Duodenal mucosa (tissue), 2 donors: Measurements from ENCODE around the gene CMPK2.
A peak's percentile ranks its signal among the peaks of the same experiment; 100 is the strongest.
"Not testable (repeated sequence)": the region's sequence is repeated elsewhere in the genome, so short reads cannot be mapped to it uniquely, and the experiment has no call there.

Experiments used
- H3K27ac ChIP-seq: one replicate; pipeline ENCODE4 v1.7.0; 2013; ENCODE audit warnings: low read depth, low read length
- H3K27me3 ChIP-seq, 2 donors: one replicate each; pipeline ENCODE4 v1.7.0; 2013; ENCODE audit warnings: low read length in 2 of 2, control low read depth in 1 of 2; ENCODE audit not compliant: insufficient read depth in 2 of 2, control insufficient read depth in 1 of 2
- H3K36me3 ChIP-seq, 2 donors: one replicate each; pipeline ENCODE4 v1.7.0; 2013; ENCODE audit warnings: low read length in 2 of 2, control low read depth in 1 of 2; ENCODE audit not compliant: insufficient read depth in 2 of 2, control insufficient read depth in 1 of 2
- H3K4me1 ChIP-seq, 2 donors: one replicate each; pipeline ENCODE4 v1.7.0; 2013; ENCODE audit warnings: low read length in 2 of 2, control low read depth in 1 of 2; ENCODE audit not compliant: insufficient read depth in 2 of 2, control insufficient read depth in 1 of 2
- H3K4me3 ChIP-seq, 2 donors: one replicate each; pipeline ENCODE4 v1.7.0; 2013; ENCODE audit warnings: low read length in 2 of 2, low read depth in 1 of 2
- H3K9ac ChIP-seq, 2 donors: one replicate each; pipeline ENCODE4 v1.7.0; 2013; ENCODE audit warnings: low read length in 2 of 2, low read depth in 1 of 2
- H3K9me3 ChIP-seq, 2 donors: one replicate each; pipeline ENCODE4 v1.7.0; 2013; ENCODE audit warnings: low read length in 2 of 2, control low read depth in 1 of 2; ENCODE audit not compliant: control insufficient read depth in 1 of 2

The CMPK2 gene

DNA sequence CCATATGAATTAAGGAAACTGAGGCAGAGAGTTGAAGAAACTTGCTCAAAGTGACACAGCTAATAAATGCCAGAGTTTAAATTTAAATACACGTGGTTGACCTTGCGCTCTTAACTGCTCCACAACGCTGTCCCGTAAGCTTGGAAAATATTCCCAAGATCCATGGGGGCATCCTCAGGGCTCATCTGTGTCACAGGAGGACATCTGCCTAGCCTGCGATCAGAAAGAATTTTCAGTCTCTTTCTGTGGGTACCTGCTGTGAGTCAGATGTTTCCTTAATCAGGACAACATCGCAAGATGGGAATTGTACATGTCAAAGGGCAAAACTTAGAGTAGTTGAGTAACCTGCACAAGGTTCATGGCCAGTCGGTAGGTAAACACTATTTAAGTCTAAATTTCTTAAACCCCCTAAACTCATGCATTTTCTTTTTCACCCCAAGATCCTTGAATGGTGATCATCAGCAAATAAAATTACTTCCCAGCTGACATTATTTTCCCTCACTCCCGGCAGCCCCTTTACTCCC lies 1.4 kb downstream of the CMPK2 start:
- Histone ChIP-seq H3K36me3 (peaks cover 11 to 19% of the 10 kb centered on the region in 2 donors), H3K9ac (no peak overlapping the region), H3K4me3 (peak overlapping the region; percentile 87 to 92), H3K27me3 (no peaks in the 10 kb centered on the region), H3K9me3 (peaks cover 8 to 9% of the 10 kb centered on the region in 2 donors), H3K27ac (no peak overlapping the region), H3K4me1 (peaks cover 5 to 6% of the 10 kb centered on the region in 2 donors)

DNA sequence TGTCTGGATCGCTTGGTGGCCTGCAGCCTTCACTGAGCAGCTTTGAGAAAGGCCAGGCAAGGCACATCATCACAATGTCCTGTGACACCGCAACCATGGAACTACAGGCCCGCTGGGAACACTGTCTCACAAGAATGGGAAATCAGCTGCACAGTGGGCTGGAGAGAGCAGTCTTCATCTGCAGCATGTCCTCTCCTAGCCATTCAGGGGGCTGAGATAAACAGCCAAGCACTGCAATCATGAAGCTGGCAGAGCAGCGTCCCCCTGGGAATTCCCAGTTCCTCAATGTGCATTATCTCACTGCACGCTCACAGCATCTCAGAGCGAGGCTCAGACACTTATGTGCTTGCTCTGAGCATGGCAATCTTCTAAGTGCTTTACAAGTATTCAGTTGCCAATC lies 1.9 kb downstream of the CMPK2 start:
- peaks cover 5 to 6% of the 10 kb centered on the region in 2 donors for H3K4me1 ChIP-seq
- peaks cover 8 to 13% of the 10 kb centered on the region in 2 donors for H3K9me3 ChIP-seq
- no peak overlapping the region for H3K27ac ChIP-seq
- no peak overlapping the region for H3K9ac ChIP-seq
- H3K27me3 ChIP-seq, result no peaks in the 10 kb centered on the region
- peaks cover 12 to 21% of the 10 kb centered on the region in 2 donors for H3K36me3 ChIP-seq
- no peak overlapping the region for H3K4me3 ChIP-seq

DNA sequence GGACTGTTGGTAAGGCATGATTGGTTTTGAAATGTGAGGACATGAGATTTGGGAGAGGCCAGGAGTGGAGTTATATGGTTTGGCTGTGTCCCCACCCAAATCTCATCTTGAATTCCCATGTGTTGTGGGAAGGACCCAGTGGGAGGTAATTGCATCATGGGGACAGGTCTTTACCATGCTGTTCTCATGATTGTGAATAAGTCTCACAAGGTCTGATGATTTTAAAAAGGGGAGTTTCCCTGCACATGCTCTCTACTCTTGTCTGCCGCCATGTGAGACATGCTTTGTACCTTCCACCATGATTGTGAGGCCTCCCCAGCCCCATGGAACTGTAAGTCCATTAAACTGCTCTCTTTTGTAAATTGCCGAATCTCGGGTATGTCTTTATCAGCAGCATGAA lies 5.4 kb downstream of the CMPK2 start:
- H3K4me1 ChIP-seq, result no peaks in the 10 kb centered on the region
- H3K36me3 ChIP-seq, result peaks cover 14 to 21% of the 10 kb centered on the region in 2 donors
- no peaks in the 10 kb centered on the region for H3K27me3 ChIP-seq
- H3K9me3 ChIP-seq, result peaks cover 8 to 16% of the 10 kb centered on the region in 2 donors
- H3K9ac ChIP-seq, result no peak overlapping the region
- H3K4me3 ChIP-seq, result no peak overlapping the region
- no peak overlapping the region for H3K27ac ChIP-seq

DNA sequence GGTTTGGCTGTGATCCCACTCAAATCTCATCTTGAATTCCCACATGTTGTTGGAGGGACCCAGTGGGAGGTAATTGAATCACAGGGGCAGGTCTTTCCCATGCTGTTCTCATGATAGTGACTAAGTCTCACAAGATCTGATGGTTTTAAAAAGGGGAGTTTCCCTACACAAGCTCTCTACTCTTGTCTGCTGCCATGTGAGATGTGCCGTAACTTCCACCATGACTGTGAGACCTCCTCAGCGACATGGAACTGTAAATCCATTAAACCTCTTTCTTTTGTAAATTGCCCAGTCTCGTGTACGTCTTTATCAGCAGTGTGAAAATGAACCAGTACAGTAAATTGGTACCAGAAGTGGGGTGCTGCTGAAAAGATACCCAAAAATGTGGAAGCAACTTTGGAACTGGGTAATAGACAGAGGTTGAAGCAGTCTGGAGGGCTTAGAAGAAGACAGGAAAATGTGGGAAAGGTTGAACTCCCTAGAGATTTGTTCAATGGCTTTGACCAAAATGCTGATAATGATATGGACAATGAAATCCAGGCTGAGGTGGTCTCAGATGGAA lies 7.2 kb downstream of the CMPK2 start:
- not testable (repeated sequence) for H3K27me3 ChIP-seq, H3K9ac ChIP-seq, H3K4me1 ChIP-seq, H3K27ac ChIP-seq, H3K4me3 ChIP-seq
- peaks cover 14 to 23% of the 10 kb centered on the region in 2 donors for H3K36me3 ChIP-seq
- peaks cover 8 to 16% of the 10 kb centered on the region in 2 donors for H3K9me3 ChIP-seq

DNA sequence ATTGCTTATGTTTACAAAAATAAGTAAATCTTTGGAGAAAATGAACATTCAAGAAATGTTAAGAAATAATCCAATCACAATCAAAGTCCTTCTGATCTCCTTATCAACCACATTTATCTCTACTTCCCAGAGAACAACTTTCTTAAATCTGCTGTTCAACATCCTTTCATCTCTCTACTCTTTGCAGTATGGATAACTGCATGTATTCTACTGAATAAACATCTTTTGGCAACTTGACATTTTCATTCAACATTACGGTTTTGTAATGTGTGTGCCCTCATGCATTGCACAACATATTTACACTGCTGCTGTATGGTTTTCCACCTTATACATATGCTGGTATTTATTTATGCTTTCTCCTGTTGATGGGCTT lies 9.2 kb downstream of the CMPK2 start:
- H3K9me3 ChIP-seq, result peaks cover 8 to 16% of the 10 kb centered on the region in 2 donors
- H3K9ac ChIP-seq, result no peak overlapping the region
- H3K4me1 ChIP-seq, result no peaks in the 10 kb centered on the region
- no peak overlapping the region for H3K4me3 ChIP-seq
- H3K36me3 ChIP-seq, result peaks cover 10 to 23% of the 10 kb centered on the region in 2 donors
- H3K27ac ChIP-seq, result no peak overlapping the region
- no peaks in the 10 kb centered on the region for H3K27me3 ChIP-seq

DNA sequence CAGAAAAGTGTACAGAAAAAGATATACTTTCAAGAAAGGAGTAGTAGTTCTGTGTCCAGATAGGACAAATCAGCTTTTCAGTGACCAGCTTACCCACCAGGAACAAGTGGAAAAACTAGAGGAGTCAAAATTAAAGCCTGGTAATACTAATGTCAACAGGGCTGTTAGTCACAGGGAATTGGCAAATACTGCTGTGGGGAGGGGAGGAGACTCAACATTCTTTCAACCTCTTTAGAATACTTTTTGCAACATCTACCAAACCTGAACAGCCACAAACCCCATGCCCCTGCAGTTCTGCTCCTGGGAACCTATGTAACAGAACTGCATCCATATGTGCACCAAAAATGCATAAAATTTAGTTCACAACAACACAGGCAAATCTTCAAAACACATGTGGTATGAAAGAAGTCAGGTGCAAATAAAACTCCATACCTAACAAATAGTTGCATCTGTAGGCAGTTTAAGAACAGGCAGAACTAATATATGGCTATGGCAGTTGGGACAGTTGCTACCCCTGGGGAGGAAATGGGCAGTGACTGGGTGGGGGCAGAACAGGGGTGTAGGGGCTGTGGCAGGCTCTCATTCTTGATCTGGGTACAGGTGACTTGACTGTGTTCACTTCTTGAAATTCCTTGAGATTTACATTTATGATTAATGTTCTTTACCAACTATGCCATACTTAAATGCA lies 9.7 kb downstream of the CMPK2 start:
- H3K36me3 ChIP-seq, result peaks cover 9 to 25% of the 10 kb centered on the region in 2 donors
- no peak overlapping the region for H3K9ac ChIP-seq
- no peak overlapping the region for H3K27ac ChIP-seq
- H3K27me3 ChIP-seq, result no peaks in the 10 kb centered on the region
- no peak overlapping the region for H3K4me3 ChIP-seq
- no peaks in the 10 kb centered on the region for H3K4me1 ChIP-seq
- peaks cover 11 to 16% of the 10 kb centered on the region in 2 donors for H3K9me3 ChIP-seq

DNA sequence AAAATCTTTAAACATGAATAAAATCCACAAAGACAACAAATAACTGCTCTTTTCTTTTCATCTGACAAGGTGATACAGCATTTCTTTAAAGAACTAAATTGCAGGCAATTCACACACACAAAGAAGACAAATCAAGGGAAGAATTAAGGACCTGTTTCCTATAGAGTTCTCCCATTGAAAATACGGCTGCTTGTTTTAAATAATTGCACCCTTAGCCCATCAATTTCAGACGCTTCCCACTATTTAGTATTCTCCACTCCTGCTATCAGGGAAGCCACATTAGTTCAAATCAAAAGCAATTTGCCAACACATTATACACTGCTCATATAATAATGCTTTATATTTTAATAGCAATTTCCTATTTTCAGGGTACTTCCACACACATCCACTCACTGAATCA lies 11.3 kb downstream of the CMPK2 start:
- Histone ChIP-seq H3K9ac (no peak overlapping the region), H3K36me3 (peaks cover 10 to 21% of the 10 kb centered on the region in 2 donors)

DNA sequence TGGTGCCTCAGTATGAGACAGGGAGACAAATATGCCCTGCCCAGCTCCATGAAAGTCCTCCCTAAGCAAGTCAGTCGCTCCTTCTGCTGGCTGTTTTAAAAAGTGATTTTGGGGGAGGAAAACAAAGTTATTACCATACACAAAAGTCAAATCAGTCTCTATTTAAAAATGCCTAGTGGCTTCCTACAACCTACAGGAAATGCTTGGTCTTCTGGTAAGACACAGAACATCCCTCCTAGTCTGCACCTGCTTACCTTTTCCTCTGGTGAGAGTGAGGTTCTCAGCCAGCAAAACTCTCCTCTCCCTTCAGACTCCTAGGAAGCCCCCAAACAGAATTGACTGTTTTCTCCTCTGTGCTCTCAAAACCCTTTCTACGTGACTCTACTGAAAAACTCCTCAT lies 13.5 kb downstream of the CMPK2 start:
- Histone ChIP-seq H3K9ac (no peak overlapping the region), H3K4me1 (no peaks in the 10 kb centered on the region), H3K27ac (no peak overlapping the region), H3K4me3 (no peak overlapping the region), H3K9me3 (peaks cover 11 to 15% of the 10 kb centered on the region in 2 donors), H3K27me3 (no peaks in the 10 kb centered on the region), H3K36me3 (peaks cover 15 to 29% of the 10 kb centered on the region in 2 donors)

More for the DNA sequence above, 11.3 kb downstream of the CMPK2 start:
- H3K4me1 ChIP-seq, result no peaks in the 10 kb centered on the region
- no peak overlapping the region for H3K4me3 ChIP-seq
- H3K27ac ChIP-seq, result no peak overlapping the region
- peaks cover 9 to 12% of the 10 kb centered on the region in 2 donors for H3K9me3 ChIP-seq
- H3K27me3 ChIP-seq, result no peaks in the 10 kb centered on the region

DNA sequence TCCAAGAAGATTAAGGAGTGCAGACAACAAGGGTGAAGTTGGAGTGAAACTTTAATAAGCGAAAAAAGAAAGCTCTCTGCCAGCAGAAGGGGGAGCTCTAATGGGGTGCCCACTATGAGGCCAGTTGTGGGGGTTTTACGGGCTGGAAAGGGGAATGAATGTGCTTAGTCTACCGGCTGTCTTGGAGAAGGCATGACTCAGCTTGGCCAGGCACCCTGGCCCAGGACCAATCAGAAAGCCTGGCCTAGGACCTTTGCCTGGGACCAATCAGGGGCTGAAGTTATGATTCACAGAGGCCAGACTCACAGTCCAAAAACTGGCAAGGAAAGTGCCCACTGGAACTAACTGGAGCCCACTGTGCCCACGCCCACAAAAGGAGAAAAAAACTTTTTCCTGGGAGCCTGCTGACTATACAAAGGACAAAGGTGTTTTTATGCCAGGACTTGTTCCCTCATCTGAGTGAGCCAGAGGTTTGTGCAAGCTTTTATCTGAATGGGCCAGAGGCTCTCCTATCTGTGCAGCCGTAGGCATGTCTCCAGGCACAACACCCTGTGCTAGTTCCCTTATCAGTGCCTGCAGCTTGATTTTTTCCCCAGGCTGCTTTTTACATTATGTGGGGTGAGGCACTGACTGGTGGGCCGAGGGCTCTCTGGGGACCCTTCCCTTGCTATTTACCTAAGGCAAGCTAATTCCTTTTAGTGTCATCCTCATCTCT lies 18.6 kb downstream of the CMPK2 start:
- Histone ChIP-seq H3K4me3 (no peak overlapping the region), H3K27ac (no peak overlapping the region), H3K36me3 (peaks cover 23 to 26% of the 10 kb centered on the region in 2 donors), H3K4me1 (no peaks in the 10 kb centered on the region), H3K27me3 (no peaks in the 10 kb centered on the region), H3K9ac (no peak overlapping the region), H3K9me3 (peaks cover 61% of the 10 kb centered on the region in 2 donors)

DNA sequence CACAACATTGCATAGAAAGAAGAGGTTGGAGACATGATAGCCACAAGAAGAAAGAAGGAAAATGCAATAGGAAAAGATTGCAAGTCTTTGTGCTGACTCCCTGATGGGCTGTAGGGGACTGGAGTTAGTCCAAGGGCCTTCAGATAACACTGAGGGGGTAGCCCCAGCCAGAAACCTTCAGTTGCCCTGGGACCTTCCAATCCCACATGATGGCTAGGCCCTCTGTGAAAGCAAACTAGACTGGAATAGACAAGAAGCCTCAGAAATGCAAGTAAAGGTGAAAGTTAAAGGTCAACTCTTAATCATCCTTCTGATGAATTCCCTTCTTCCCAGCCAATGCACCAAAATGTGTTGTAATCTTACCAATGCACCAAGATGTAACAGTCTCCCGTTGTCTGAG lies 19.2 kb downstream of the CMPK2 start:
- Histone ChIP-seq H3K27ac (no peak overlapping the region), H3K4me3 (no peak overlapping the region), H3K27me3 (no peaks in the 10 kb centered on the region), H3K9ac (no peak overlapping the region), H3K4me1 (no peaks in the 10 kb centered on the region), H3K9me3 (peaks cover 61 to 62% of the 10 kb centered on the region in 2 donors), H3K36me3 (peaks cover 23 to 26% of the 10 kb centered on the region in 2 donors)
